ENCODE results near the gene ART3.

Gene ART3

DNA sequence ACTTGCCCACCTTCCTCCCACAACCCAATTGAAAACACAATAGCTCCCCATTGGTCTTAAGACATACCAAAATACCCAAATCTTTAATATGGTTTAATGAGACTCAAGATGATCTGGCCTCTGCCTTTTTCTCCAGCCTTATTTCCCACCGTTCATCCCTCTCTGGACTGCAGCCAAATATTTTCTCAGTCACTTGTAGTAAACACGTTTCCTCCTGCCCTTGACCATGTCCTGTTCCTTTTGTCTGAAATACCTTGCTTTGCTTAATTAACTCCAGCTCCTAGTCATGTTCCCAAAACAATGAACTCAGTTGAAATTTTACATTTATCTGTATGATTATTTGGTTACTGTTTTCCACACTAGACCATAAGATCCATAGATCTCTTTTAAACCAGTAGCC lies 82.1 kb downstream of the ART3 start:
- no peak for TF ChIP-seq CTCF (IDR thresholded peaks at IDR 0.05)
- Mint-ChIP-seq H3K27me3 (ENCODE audit: low read depth, poor library complexity) (peaks cover 2% of the 10 kb centered on the region), H3K4me1 (no peaks in the 10 kb centered on the region), H3K27ac (no peak overlapping the region), H3K9me3 (peaks cover 5% of the 10 kb centered on the region), H3K4me3 (no peak overlapping the region), H3K36me3 (ENCODE audit: low read depth) (peaks cover 33% of the 10 kb centered on the region)
- DNase-seq = no peak

- H3K27me3 Mint-ChIP-seq (ENCODE audit: low read depth, poor library complexity) = peaks cover 2% of the 10 kb centered on the region
- DNase-seq = no peak
- no peaks in the 10 kb centered on the region for H3K9me3 Mint-ChIP-seq
- H3K4me3 Mint-ChIP-seq = no peak overlapping the region
- no peak overlapping the region for H3K27ac Mint-ChIP-seq
- H3K4me1 Mint-ChIP-seq = no peaks in the 10 kb centered on the region
- TF ChIP-seq CTCF (IDR thresholded peaks at IDR 0.05) = no peak
- H3K36me3 Mint-ChIP-seq (ENCODE audit: low read depth) = peaks cover 50% of the 10 kb centered on the region
Measured at GRCh38 chr4:76160355-76160754, 85.8 kb downstream of the ART3 start.
